ENCODE results near the gene POU3F1.

POU3F1 gene

GRCh38 chr1:38029081-38029681 is 17.4 kb downstream of the POU3F1 start:
- DNase-seq = peak in 17 of 56 donors; percentile 13 to 68 (median 47)

GRCh38 chr1:38028671-38029070 is 17.9 kb downstream of the POU3F1 start:
- DNase-seq = no peak

GRCh38 chr1:38028105-38028591 is 18.4 kb downstream of the POU3F1 start:
- DNase-seq = no peak

- no peak for DNase-seq
Measured at GRCh38 chr1:38027201-38028104, 19.1 kb downstream of the POU3F1 start.

GRCh38 chr1:38026592-38027200 is 19.9 kb downstream of the POU3F1 start:
- peak in 23 of 56 donors; percentile 11 to 71 (median 36) for DNase-seq

- no peak for DNase-seq
Measured at GRCh38 chr1:38025664-38026063, 20.9 kb downstream of the POU3F1 start.

GRCh38 chr1:38025233-38025632 is 21.4 kb downstream of the POU3F1 start:
- DNase-seq = no peak

GRCh38 chr1:38022810-38023209 is 23.8 kb downstream of the POU3F1 start:
- no peak for DNase-seq

GRCh38 chr1:38021969-38022368 is 24.6 kb downstream of the POU3F1 start:
- no peak for DNase-seq

GRCh38 chr1:38020396-38020795 is 26.2 kb downstream of the POU3F1 start:
- no peak for DNase-seq

- no peak for DNase-seq
Measured at GRCh38 chr1:38018864-38019343, 27.7 kb downstream of the POU3F1 start.

- DNase-seq = peak in 1 of 56 donors; percentile 20
Measured at GRCh38 chr1:38015978-38016725, 30.4 kb downstream of the POU3F1 start.

- no peak for DNase-seq
Measured at GRCh38 chr1:38014724-38015424, 31.7 kb downstream of the POU3F1 start.

- DNase-seq = no peak
Measured at GRCh38 chr1:38014171-38014570, 32.4 kb downstream of the POU3F1 start.

GRCh38 chr1:38013227-38013622 is 33.4 kb downstream of the POU3F1 start:
- no peak for DNase-seq

GRCh38 chr1:38012363-38013226 is 34.0 kb downstream of the POU3F1 start, which contains the start of gene UTP11:
Gene UTP11, plus strand, starts transcription at chr1:38012734. Its CDS starts 69 bp downstream, at chr1:38012803.
- peak; percentile 53 to 99 (median 93) for DNase-seq

GRCh38 chr1:38009841-38010180 is 36.8 kb downstream of the POU3F1 start:
- DNase-seq = no peak

GRCh38 chr1:38009088-38009840 is 37.3 kb downstream of the POU3F1 start:
- no peak for DNase-seq

Measured in amygdala (tissue), 56 donors.